ENCODE measurements around the gene MPZL1. TPM values are rescaled to one million over a fixed set of nuclear protein-coding genes. Genes with fewer than 3 reads are reported as not detected.

Gene MPZL1
- total RNA-seq, result 134 and 138 TPM in 2 replicates

DNA sequence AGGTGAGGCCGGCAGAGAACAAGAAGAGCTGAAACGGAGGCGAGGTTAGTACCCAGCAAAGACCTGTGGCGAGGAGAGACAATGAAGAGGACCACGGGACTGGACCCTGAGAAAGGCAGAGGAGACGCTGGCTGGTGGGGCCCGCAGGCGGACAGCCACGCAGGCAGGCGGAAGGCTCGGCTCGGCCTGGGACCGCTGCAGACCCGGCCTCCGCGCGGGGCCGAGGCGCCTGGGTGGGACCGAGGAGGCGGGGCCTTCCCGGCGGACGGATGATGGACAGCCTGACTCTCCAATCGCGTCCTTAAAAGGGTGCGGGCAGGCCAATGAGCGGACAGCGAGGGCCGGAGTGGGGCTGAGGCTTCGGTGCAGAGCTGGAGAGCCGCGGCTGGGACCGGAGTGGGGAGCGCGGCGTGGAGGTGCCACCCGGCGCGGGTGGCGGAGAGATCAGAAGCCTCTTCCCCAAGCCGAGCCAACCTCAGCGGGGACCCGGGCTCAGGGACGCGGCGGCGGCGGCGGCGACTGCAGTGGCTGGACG lies at the start of gene MPZL1:
Gene MPZL1 (plus strand): TSS at position 366 of the 535 bp plus-strand sequence. CDS start 170 bp downstream, outside the sequence.

Other genes starting within 250 kb of the MPZL1 start
- gene CD247, start 203.5 kb upstream of the MPZL1 start, total RNA-seq, result not detected in 2 replicates
- 116 and 158 TPM in 2 replicates for gene CREG1, start 168.2 kb upstream of the MPZL1 start, total RNA-seq
- gene RCSD1, start 91.8 kb upstream of the MPZL1 start, total RNA-seq, result 0.13 and 1.2 TPM in 2 replicates
- gene ADCY10, start 192.2 kb downstream of the MPZL1 start, total RNA-seq, result under 0.01 and 0.03 TPM in 2 replicates
- gene DCAF6, start 214.7 kb downstream of the MPZL1 start, total RNA-seq, result 57.9 and 83.9 TPM in 2 replicates
- gene MPC2, start 215.1 kb downstream of the MPZL1 start, total RNA-seq, result 16.8 and 24.7 TPM in 2 replicates

Data from smooth muscle cell of the pulmonary artery (primary cell).